HG03064 (cell line): Measurements from ENCODE around the gene AGA.

Experiments used
- ATAC-seq: cut with Tn5 transposase; IDR thresholded peaks from one replicate; pipeline ENCODE4 v1.9.1; 2021; ENCODE audit warnings: low read depth; ENCODE audit not compliant: unreplicated experiment

AGA gene

DNA sequence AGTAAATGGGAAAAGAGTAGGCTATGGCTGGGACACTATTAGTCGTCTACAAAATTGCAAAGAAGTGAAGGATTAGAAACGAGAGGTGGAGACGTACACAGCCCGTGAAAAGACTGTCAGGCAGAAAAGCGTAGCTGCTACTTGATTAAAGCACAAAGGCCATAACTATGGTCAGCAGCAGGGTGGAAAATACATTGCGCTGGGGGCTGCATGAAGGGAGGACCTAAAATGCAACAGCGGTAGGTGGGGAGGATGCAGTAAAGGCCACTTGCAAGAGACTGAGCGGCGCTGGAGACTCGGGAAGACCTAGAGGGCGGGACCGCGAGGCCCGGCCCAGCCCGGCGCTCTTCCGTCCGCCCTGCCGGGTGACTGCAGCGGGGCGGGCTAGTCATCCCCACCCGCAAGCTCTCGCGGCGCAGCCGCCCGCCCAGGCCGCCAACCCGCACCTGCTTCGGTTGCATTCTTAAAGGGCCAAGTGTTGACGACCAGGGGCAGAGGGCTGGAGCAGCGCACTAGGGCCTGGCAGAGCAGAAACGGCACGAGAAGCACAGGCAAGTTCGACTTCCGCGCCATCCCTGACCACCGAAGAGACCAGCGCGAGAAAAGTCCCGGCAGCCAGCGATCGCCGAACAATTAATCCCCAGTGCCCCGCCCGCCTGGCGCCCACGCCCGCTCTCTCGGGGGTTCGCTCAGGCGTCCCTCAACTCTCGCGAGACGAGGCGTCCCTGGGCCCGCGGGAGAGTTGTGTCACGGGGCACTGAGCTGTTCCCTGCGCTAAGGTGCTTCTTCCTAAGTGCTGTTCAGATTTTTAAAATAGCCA, at the start of gene AGA:
Gene AGA (minus strand): TSS at position 635 of the 820 bp plus-strand sequence. CDS start 62 bp downstream, at position 573.
- peak; percentile 91 for ATAC-seq

DNA sequence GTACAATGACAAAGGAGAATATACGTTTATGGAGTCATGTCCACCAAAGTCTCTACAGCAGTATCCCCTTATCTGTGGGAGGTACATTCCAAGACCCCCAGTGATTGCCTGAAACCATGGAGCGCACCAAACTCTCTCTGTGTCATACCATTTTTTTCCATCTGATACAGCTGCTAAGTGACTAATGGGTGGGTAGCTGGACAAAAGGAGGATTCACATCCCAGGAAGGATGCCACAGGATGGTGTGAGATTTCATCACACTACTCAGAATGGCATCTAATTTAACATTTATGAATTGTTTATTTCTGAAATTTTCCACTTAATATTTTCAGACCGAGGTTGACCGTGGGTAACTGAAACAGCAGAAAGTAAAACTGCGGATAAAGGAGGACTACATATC, 49.8 kb upstream of the AGA start:
- no peak for ATAC-seq

DNA sequence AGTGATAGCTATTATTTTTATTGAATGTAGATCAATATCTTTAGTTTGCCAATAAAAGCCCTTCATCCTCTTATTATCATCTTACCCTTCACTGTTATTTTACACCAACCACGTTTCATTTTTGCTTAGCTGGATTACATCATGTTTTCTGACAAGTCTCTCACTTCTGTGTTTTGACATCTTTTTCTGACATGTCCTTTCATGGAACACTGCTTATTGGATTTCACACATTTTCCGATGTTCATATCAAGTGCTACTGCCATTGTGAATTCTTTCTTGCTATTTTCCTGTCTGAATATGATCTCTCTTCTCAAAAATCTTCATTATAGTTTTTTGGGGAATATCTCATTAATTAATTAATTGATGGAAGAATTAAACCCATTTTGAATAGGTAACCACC, 48.5 kb upstream of the AGA start:
- ATAC-seq: no peak

DNA sequence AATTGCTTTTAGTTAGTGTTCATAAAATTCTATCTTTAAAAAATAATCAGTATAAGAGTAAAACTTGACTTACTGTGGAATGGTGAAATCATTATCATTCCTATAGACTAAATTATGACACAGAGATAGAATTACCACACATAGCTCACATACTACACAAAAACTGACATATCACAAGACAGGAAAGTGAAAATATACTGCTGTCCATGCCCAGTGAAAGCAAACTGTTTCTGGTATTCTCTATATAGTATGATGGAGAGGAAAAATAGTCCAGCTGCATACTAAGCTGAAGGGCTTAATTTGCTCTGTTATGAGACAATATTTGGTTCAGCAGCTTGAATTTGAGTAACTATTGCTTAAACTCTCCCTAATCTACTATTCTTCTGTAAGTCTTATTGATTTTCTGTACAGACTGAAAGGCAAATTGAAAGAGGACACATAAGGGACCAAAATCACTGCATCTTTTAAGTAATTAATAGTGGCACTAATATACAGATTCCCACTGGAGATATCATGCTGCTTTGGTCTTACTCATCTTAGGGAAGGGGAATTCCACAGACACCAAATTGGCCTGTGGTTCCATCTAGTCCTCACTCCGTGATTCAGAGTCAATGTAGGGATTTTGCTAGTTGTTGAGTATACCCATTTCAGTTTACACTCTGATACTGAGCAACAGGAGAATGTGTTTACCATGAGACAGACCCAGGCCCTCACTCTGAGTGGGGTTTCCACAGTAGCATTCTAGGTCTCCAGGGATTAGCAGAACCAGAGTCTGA, 47.4 kb upstream of the AGA start:
- ATAC-seq: no peak

DNA sequence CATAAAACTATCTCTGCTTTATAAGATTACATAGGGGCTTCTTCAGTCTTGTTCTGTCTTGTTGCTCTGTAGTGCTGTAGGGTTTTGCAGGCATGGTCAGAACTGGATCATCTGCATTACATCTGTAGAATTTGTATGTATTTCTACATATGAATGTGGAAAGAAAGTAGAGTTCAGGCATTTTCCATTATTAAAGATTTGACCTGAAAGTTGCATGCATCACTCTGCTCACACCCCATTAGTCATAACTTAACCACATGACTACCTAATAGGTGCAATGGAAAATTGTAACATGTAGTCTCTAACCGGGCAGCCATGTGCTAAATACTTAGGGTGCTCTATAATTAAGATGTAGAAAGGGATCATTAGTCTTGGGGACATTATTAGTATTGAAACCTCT, 45.7 kb upstream of the AGA start:
- no peak for ATAC-seq

DNA sequence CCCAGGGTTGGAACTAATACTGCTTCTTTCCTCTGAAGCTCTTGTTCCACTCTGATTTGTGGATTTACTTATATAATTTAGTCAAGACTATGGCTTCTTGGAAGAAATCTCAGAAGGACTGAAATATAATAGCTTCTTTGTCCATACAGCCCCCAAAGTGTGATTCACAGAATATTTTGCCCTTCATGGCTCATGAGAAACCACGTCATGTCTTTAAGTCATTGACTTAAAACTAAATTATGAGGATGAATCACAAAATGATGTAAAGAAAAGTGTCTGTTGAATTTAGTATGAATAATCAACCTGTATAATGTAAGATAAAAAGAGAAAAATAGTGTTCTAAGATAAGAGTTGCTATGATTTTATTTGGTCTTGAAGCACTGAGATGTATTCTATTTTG, 43.3 kb upstream of the AGA start:
- no peak for ATAC-seq

DNA sequence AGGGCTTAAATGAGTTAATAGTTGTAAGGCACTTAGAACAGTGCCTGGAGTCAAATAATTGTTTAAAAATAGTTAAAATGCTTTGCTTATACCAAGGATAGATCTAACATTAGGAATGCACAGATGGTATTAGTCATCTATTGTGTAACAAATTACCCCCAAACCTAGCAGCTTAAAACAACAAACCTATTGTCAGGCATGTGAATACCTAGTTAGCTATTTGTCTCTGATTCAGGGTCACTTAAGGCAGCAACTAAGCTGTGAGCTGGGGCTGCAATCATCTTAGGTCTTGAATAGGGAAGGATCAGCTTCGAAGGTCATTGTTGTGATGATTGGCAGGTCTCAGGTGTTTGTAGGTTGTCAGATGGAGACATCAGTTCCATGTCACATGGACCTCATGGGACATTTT, 42.4 kb upstream of the AGA start:
- ATAC-seq: no peak

DNA sequence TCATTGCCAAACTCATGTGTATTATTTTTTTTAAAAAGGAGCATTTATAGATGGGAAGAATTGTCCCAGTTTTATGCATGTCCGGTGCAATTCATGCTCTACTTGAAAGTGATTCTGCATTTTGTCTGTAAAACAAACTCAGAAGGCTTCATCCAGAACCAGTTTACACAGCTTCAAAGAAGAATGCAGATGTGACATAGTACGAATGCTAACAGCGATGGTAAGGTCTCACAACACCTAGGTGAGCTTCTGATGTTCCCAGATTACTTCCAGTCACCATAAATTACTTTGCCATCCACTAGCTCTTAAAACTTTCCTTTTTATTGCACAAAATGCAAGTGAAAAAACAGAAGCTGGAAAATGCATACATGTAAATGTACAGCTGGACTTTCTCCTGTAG, 41.5 kb upstream of the AGA start:
- ATAC-seq: no peak

DNA sequence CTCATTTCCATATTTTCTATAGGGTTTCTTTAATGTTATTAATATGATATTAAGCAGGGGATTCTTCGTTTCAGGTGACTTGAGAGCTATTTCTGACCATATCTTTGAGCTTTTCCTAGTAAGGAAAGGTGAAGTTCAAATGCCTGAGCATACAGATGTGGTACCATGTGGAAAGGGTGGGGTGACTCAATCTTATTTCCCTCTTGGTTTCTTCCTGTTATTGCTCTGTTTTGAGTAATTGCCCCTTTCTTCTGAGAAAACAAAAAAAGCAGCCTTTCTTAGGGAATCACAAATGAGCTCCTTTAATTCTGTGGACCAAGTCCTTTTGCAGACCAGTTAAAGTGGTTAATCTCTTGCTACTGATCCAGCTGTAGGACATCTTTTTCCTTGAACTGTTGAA, 41.0 kb upstream of the AGA start:
- no peak for ATAC-seq

DNA sequence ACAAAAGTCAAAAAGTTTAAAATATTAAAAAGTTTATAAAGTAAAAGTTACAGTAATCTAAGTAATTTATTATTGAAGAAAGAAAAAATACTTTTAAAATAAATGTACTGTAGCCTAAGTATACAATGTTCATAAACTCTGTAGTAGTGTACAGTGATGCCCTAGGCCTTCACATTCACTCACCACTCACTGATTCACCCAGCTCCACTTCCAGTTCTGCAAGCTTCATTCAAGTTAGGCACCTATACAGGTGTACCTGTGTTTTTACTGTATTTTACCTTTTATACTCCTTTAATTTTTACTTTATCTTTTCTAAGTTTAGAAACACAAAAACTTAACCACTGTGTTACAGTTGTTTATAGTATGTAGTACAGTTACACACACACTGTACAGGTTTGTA, 40.1 kb upstream of the AGA start:
- ATAC-seq: no peak

DNA sequence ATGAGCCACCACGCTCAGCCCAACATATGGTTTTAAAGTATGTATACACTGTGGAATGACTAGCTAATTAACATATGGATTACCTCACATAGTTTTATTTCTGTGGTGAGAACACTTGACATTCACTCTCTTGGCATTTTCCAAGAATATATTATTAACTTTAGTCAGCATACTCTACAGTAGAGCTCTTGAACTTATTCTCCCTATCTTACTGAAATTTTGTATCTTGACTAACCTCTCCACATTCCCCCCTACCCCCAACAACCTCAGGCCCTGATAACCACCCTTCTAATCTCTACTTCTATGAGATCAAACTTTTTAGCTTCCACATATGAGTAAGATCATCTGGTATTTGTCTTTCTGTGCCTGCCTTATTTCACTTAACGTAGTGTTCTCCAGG, 38.6 kb upstream of the AGA start:
- no peak for ATAC-seq

DNA sequence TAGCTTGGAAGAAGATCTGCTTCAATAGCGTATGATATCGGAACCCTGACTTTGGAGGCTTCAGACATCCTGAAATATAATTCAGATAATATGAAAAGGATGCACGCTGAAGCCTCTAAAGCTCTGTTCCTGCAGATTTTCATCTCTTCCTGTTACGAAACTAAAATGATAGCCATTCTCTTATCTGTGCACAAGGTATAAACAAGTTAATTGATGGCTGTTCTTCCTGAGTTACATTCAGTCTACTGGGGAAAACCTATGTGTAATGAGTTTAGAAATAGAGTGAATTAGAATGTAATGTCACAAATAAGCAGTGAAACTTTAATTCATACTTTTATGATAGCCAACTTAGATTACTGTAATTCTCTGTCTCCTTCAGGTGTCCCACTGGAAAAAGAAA, 36.8 kb upstream of the AGA start:
- ATAC-seq: no peak

DNA sequence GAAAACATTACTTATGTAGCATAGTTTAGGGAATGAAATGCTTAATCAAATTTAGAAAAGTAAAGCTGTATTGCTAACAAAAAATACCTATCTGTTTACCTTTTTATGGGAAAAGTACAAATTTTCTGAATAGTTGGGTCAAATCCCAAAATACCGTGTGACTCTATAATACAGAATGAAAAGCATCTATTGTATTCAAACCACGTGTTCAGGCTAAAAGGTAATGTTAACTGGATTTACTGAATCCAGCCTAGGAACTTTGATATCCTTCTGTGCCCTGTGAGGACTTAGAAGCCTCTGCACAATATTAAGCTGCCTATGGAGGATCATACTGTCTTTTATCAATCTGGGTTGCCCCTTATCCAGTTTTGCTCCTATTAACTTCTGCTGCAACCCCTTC, 36.3 kb upstream of the AGA start:
- no peak for ATAC-seq

DNA sequence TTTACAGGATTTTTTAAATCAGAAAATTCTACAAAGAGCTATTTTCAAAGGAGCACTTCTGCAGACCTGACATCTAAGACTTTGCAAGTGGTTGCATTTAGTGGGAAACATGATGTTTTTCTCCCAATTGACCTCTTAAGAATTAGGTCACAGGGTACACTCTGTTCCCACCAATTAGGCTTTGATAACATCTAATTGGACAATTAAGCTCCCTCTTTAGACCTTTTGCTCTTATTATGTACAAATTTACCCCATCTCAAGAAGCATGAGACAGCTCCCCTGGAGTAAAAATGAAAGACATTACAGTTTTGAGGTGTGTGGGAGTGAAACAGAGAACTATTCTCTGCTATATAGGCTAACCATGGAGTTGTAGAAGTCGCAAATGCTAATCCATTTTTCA, 31.8 kb upstream of the AGA start:
- no peak for ATAC-seq

DNA sequence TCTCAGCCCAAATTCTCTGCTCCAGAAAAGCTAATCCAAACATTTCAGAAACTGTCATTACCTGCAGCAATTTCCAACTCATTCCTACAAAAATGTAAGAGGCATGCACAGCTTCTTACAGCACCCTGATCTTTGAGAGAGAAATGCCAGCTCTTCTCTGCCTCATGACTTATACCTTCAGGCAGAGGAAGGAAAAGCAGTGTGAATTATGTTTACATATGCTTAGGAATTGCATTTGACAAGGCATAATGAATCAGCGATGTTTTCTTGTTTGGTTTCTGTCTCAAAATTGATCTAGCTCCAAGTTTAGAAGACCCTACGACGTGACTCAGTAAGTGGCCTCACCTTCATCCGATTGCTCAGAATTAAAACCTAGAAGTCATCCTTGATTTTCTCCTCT, 21.8 kb upstream of the AGA start:
- no peak for ATAC-seq

DNA sequence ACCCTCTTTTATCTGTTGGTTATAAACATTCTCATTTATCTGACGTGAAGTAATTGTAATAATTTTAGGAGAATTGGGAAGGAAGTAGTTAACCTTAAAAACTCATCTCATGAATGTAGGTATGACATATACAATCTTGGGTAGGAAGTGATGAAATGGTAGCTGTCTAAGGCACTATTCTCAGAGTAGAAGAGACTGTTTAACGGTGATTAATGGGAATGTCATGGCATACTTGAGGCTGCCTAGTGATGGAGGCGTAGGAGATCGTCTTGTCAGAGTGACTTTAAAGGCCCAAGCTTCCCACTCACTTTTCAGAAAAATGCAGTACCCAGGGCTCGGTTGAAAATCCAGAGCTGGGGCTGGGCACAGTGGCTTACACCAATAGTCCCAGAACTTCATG, 19.4 kb upstream of the AGA start:
- ATAC-seq: no peak

DNA sequence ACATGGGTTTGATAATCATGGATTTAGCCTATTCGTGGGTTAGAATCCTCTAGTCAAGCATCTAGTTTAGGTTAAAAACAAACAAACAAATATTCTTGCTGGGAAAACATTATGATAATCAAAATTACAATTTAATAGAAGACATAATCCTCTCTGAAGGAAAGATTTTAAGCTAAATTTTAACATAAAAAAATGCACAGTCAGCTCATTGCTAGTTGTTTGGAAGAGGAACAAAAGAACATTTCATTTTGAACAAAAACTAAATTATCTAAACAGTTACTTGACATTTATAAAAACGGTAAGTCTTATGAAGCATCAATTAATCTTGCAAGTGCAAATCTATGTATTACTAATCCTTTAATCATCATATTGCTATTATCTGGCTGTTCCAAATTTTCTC, 18.2 kb upstream of the AGA start:
- no peak for ATAC-seq

DNA sequence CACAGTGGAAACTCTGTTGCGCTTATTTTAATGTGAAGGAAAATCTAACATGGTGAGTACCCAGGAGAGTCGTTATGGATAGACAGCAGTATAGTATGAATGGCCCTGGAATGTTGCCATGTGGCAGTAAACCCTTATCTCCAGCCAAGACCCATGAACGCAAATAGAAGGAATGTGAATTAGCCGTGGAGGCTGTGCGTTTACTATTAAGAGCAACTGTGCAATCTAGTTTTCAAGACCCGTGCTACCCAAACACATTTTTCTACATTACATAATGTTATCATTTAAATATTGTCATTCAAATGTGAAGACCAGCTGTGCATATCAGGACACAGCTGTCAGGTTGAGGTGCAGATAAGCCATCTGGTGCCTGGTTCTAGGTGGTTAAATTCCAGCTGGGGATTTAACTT, 13.3 kb upstream of the AGA start:
- no peak for ATAC-seq

DNA sequence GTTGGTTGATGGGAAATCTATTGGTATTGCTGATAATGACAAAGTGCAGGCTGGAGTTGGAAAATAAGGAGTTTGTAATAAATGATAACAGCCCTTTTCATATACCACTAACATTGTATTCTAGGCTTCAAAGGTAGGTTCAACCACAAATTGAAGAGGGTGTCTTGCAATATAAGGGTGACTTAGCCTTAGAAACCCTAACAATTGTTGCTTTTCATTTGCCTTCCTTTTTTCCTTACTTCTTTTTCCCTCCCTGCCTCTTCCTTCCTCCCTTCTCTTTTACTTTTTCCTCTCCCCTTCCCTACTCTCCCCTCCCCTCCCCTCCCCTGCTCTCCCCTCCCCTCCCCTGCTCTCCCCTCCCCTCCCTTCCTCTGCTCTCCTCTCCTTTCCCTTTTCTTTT, 10.9 kb upstream of the AGA start:
- no peak for ATAC-seq

DNA sequence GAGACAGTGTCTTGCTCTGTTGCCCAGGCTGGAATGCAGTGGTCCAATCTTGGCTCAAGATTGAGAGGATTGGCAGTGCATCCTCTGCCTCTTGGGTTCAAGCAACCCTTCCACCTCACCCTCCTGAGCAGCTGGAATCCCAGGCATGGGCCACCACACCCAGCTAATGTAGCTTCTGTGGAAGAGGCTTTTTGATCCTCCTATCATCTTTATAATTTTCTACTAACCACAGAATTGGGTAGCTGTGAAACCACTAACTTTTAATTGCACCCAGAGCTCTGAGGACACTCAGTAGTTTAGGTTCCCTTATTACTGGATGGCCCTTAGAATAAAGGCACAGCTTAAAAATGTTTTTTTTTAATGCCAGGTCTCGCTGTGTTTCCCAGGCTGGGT, 8.9 kb upstream of the AGA start:
- no peak for ATAC-seq

DNA sequence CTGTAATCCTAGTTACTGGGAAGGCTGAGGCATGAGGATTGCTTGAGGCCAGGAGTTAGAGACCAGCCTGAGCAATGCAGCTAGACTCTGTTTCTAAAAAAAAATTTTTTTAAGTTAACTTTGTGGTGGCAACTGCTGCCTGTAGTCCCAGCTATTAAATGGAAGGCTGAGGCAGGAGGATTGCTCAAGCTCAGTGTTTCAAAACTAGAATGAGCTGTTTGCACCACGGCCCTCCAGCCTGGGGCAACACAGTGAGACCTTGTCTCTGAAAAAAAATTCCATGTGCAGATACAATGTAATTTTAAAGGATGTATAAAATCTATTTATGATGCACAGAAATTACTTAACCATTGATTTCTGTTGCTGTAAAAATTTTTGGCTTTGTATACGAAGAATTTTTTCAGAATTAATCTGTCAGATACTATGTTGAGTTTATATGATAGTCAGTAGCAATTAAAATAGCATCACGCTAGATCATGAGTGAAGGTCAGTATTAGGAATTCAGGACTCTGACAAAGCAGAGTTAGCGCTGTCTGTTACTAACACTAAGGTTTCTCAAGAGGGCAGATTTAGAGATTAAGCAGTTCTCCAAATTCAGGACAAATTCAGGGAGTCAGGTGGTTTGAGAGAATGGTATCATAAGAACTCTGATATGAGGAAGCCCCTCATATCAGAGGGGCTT, 8.3 kb upstream of the AGA start:
- ATAC-seq: no peak

DNA sequence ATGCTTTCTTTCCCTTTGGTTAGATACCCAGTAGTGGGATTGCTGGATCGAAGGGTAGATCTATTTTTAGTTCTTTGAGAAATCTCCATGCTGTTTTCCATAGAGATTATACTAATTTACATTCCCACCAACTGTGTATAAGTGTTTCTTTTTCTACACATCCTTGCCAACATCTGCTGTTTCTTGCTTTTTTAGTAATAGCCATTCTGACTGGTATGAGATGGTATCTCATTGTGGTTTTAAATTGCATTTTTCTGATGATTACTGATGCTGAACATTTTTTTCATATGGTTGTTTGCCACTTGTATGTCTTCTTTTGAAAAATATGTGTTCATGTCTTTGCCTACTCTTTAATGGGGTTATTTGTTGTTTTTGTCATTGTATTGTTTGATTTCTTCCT, 6.6 kb upstream of the AGA start:
- no peak for ATAC-seq
